CD4-positive, alpha-beta memory T cell (primary cell): ENCODE measurements around the gene GPR183. TPM values are rescaled to one million over a fixed set of nuclear protein-coding genes. Genes with fewer than 3 reads are reported as not detected.

ENCODE experiments used
- CTCF ChIA-PET: fragments of 350-600 bp; sonication (Branson Sonifier 250); formaldehyde crosslinking; loops from one replicate; lab custom pipeline; 2021; ENCODE audit warnings: inconsistent platforms; ENCODE audit not compliant: partially characterized antibody; lab: Charles Lee
- POLR2A ChIA-PET: fragments of 350-600 bp; sonication (Branson Sonifier 250); formaldehyde crosslinking; loops from one replicate; lab custom pipeline; 2021; ENCODE audit not compliant: partially characterized antibody; lab: Charles Lee
- DNase-seq, 5 donors: peaks; one replicate each; pipeline versions ENCODE4 v3.0.0 to v3.0.0-alpha.2; 2020 to 2022; ENCODE audit warnings: mixed read lengths in 1 of 5
- H3K27ac ChIP-seq: one replicate; pipeline ENCODE4 v1.7.0; 2013; ENCODE audit warnings: low read depth, low read length
- H3K27me3 ChIP-seq: 2 replicates; pipeline ENCODE4 v1.7.0; 2013; ENCODE audit warnings: mild to moderate bottlenecking, low read length, moderate library complexity; ENCODE audit not compliant: insufficient read depth
- H3K36me3 ChIP-seq: 2 replicates; pipeline ENCODE4 v1.7.0; 2013; ENCODE audit warnings: mild to moderate bottlenecking, low read length, moderate library complexity; ENCODE audit not compliant: insufficient read depth
- H3K4me1 ChIP-seq: 2 replicates; pipeline ENCODE4 v1.7.0; 2013; ENCODE audit warnings: mild to moderate bottlenecking, low read length, moderate library complexity; ENCODE audit not compliant: insufficient read depth
- H3K4me3 ChIP-seq, 2 donors: one replicate each; pipeline ENCODE4 v1.7.0; 2013; ENCODE audit warnings: low read length in 2 of 2, mild to moderate bottlenecking in 1 of 2
- H3K9me3 ChIP-seq, 2 donors: one replicate each; pipeline ENCODE4 v1.7.0; 2013; ENCODE audit warnings: low read length in 2 of 2, control low read depth in 1 of 2; ENCODE audit not compliant: control insufficient read depth in 1 of 2
- H3K27ac Mint-ChIP-seq, 7 donors: one replicate each; pipeline ENCODE4 v1.8.0; 2020 to 2021; ENCODE audit warnings: mixed read lengths in 7 of 7, mild to moderate bottlenecking in 6 of 7, inconsistent platforms in 3 of 7, moderate library complexity in 3 of 7
- H3K27me3 Mint-ChIP-seq, 2 donors: one replicate each; pipeline ENCODE4 v1.8.0; 2020 to 2021; ENCODE audit warnings: mixed read lengths in 2 of 2
- H3K36me3 Mint-ChIP-seq, 2 donors: one replicate each; pipeline ENCODE4 v1.8.0; 2020 to 2021; ENCODE audit warnings: mixed read lengths in 2 of 2, inconsistent platforms in 1 of 2, mild to moderate bottlenecking in 1 of 2
- H3K4me1 Mint-ChIP-seq, 4 donors: one replicate each; pipeline ENCODE4 v1.8.0; 2020 to 2021; ENCODE audit warnings: mixed read lengths in 4 of 4, mild to moderate bottlenecking in 1 of 4
- H3K4me3 Mint-ChIP-seq, 8 donors: one replicate each; pipeline ENCODE4 v1.8.0; 2020 to 2021; ENCODE audit warnings: mixed read lengths in 8 of 8, mild to moderate bottlenecking in 7 of 8, moderate library complexity in 6 of 8, inconsistent platforms in 3 of 8
- H3K9me3 Mint-ChIP-seq, 8 donors: one replicate each; pipeline ENCODE4 v1.8.0; 2020 to 2021; ENCODE audit warnings: mixed read lengths in 8 of 8, mild to moderate bottlenecking in 5 of 8, inconsistent platforms in 3 of 8, moderate library complexity in 1 of 8
- intact Hi-C: fragments of 100-400 bp; cut with micrococcal nuclease; formaldehyde crosslinking; loops from one replicate; pipeline ENCODE4 v1.15.1; 2023
- polyA plus RNA-seq, 2 donors: library from polyadenylated mRNA; unstranded; fragments of 300-500 nt; fragmentation: Illumina TruSeq; gene quantifications; one replicate each; pipeline ENCODE4 v1.2.3, GENCODE V29; 2021
- total RNA-seq, 2 experiments: library from RNA; stranded (reverse); gene quantifications; one replicate each; pipeline ENCODE4 v1.2.3, GENCODE V29; 2021

GPR183 gene
- 100 to 1,000 TPM; 203 to 204 TPM for total RNA-seq
- 100 to 1,000 TPM; 563 to 954 TPM for polyA plus RNA-seq

GRCh38 chr13:99307247-99307646 lies at the start of gene GPR183:
Gene GPR183, minus strand, starts transcription at chr13:99307399. Its CDS starts 11,254 bp downstream, at chr13:99296145.
- intact Hi-C loops: loop anchor here (1.0 to 5.0 kb wide), 7 partner anchors 16 to 105 kb away; partner anchors contain the start of gene UBAC2
- Histone ChIP-seq H3K4me3 (peak within 1 kb of the TSS; percentile 78 to 80), H3K36me3 (peaks cover 6% of the 10 kb centered on the region), H3K27ac (peak within 1 kb of the TSS; percentile 77), H3K27me3 (no peaks in the 10 kb centered on the region), H3K9me3 (no peaks in the 10 kb centered on the region), H3K4me1 (peaks cover 71% of the 10 kb centered on the region)
- peaks cover 47 to 53% of the 10 kb centered on the region in 2 donors for H3K36me3 Mint-ChIP-seq
- ChIA-PET POLR2A (interaction anchor here (0.6 to 19.6 kb wide), 23 partner anchors 8 to 128 kb away, joined by 3 to 929 read pairs (median 33); partner anchors contain the start of genes GPR18 and UBAC2), CTCF (interaction anchor here (0.9 to 14.1 kb wide), 10 partner anchors 10 to 128 kb away, joined by 3 to 217 read pairs (median 9); no protein-coding TSS in a partner anchor)
- peak within 1 kb of the TSS; percentile 88 to 99 (median 96) for H3K27ac Mint-ChIP-seq
- peak; percentile 69 to 85 (median 81) for DNase-seq
- peaks cover 44 to 82% (median 57%) of the 10 kb centered on the region in 4 donors for H3K4me1 Mint-ChIP-seq
- peak within 1 kb of the TSS; percentile 88 to 100 (median 99) for H3K4me3 Mint-ChIP-seq
- H3K9me3 Mint-ChIP-seq: no peaks in the 10 kb centered on the region
- no peaks in the 10 kb centered on the region for H3K27me3 Mint-ChIP-seq

- Mint-ChIP-seq H3K36me3 (peaks cover 37 to 50% of the 10 kb centered on the region in 2 donors), H3K4me3 (peak overlapping the region; percentile 30 to 82 (median 73)), H3K9me3 (peaks cover 0 to 6% (median 0%) of the 10 kb centered on the region in 8 donors), H3K4me1 (peaks cover 90 to 100% (median 96%) of the 10 kb centered on the region in 4 donors), H3K27me3 (no peaks in the 10 kb centered on the region), H3K27ac (peak overlapping the region; percentile 96 to 100 (median 99))
- intact Hi-C loops: loop anchor here (1.0 to 2.0 kb wide), 7 partner anchors 9 to 81 kb away; no protein-coding TSS in a partner anchor
- ChIA-PET POLR2A (interaction anchor here (0.8 to 21.5 kb wide), 22 partner anchors 10 to 270 kb away, joined by 3 to 929 read pairs (median 8); partner anchors contain the start of genes GPR18, GPR183 and UBAC2), CTCF (interaction anchor here (0.6 to 7.0 kb wide), 11 partner anchors 10 to 87 kb away, joined by 3 to 66 read pairs (median 8); partner anchors contain the start of gene GPR183)
- Histone ChIP-seq H3K27me3 (no peaks in the 10 kb centered on the region), H3K4me3 (peak overlapping the region; percentile 13 to 37), H3K36me3 (no peaks in the 10 kb centered on the region), H3K4me1 (peaks cover 98% of the 10 kb centered on the region), H3K27ac (peak overlapping the region; percentile 94), H3K9me3 (no peaks in the 10 kb centered on the region)
- peak; percentile 88 to 95 (median 92) for DNase-seq
Measured at GRCh38 chr13:99356262-99357091, 49.3 kb upstream of the GPR183 start.

- no peaks in the 10 kb centered on the region for H3K27me3 Mint-ChIP-seq
- H3K27ac ChIP-seq: peak overlapping the region; percentile 94
- CTCF ChIA-PET: interaction anchor here (0.6 to 7.0 kb wide), 12 partner anchors 10 to 86 kb away, joined by 3 to 66 read pairs (median 8); partner anchors contain the start of gene GPR183
- H3K36me3 Mint-ChIP-seq: peaks cover 37 to 50% of the 10 kb centered on the region in 2 donors
- POLR2A ChIA-PET: interaction anchor here (0.8 to 21.5 kb wide), 22 partner anchors 9 to 269 kb away, joined by 3 to 929 read pairs (median 8); partner anchors contain the start of genes GPR18, GPR183 and UBAC2
- peaks cover 90 to 100% (median 96%) of the 10 kb centered on the region in 4 donors for H3K4me1 Mint-ChIP-seq
- intact Hi-C loops: loop anchor here (1.0 to 2.0 kb wide), 5 partner anchors 15 to 81 kb away; no protein-coding TSS in a partner anchor
- no peaks in the 10 kb centered on the region for H3K9me3 ChIP-seq
- DNase-seq: no peak
- H3K4me3 ChIP-seq: peak overlapping the region in 1 of 2 donors; percentile 14
- H3K27me3 ChIP-seq: no peaks in the 10 kb centered on the region
- H3K4me1 ChIP-seq: peaks cover 100% of the 10 kb centered on the region
- H3K4me3 Mint-ChIP-seq: peak overlapping the region; percentile 30 to 82 (median 73)
- peak overlapping the region; percentile 96 to 100 (median 99) for H3K27ac Mint-ChIP-seq
- no peaks in the 10 kb centered on the region for H3K36me3 ChIP-seq
- H3K9me3 Mint-ChIP-seq: peaks cover 0 to 6% (median 0%) of the 10 kb centered on the region in 8 donors
Measured at GRCh38 chr13:99356012-99356261, 48.7 kb upstream of the GPR183 start.

- Histone ChIP-seq H3K9me3 (no peaks in the 10 kb centered on the region), H3K27ac (peak overlapping the region; percentile 94), H3K4me1 (peaks cover 100% of the 10 kb centered on the region), H3K36me3 (no peaks in the 10 kb centered on the region), H3K27me3 (no peaks in the 10 kb centered on the region), H3K4me3 (peak overlapping the region; percentile 4 to 14)
- H3K27ac Mint-ChIP-seq: peak overlapping the region; percentile 96 to 100 (median 99)
- H3K9me3 Mint-ChIP-seq: peaks cover 0 to 5% (median 0%) of the 10 kb centered on the region in 8 donors
- intact Hi-C loops: loop anchor here (1.0 to 2.0 kb wide), 5 partner anchors 15 to 82 kb away; no protein-coding TSS in a partner anchor
- peak in 2 of 5 donors; percentile 20 to 62 for DNase-seq
- peaks cover 90 to 100% (median 96%) of the 10 kb centered on the region in 4 donors for H3K4me1 Mint-ChIP-seq
- CTCF ChIA-PET: interaction anchor here (0.6 to 7.0 kb wide), 15 partner anchors 9 to 86 kb away, joined by 3 to 66 read pairs (median 9); partner anchors contain the start of gene GPR183
- no peaks in the 10 kb centered on the region for H3K27me3 Mint-ChIP-seq
- H3K36me3 Mint-ChIP-seq: peaks cover 32 to 51% of the 10 kb centered on the region in 2 donors
- POLR2A ChIA-PET: interaction anchor here (0.8 to 21.5 kb wide), 20 partner anchors 11 to 269 kb away, joined by 3 to 929 read pairs (median 10); partner anchors contain the start of genes GPR18, GPR183 and UBAC2
- peak overlapping the region; percentile 30 to 89 (median 80) for H3K4me3 Mint-ChIP-seq
Measured at GRCh38 chr13:99355267-99356011, 48.2 kb upstream of the GPR183 start.

- Mint-ChIP-seq H3K36me3 (peaks cover 25 to 52% of the 10 kb centered on the region in 2 donors), H3K4me3 (peak overlapping the region; percentile 18 to 89 (median 79)), H3K4me1 (peaks cover 87 to 100% (median 94%) of the 10 kb centered on the region in 4 donors), H3K9me3 (peaks cover 0 to 5% (median 0%) of the 10 kb centered on the region in 8 donors), H3K27me3 (no peaks in the 10 kb centered on the region), H3K27ac (peak overlapping the region; percentile 96 to 100 (median 99))
- H3K27ac ChIP-seq: peak overlapping the region; percentile 94
- peak in 1 of 5 donors; percentile 29 for DNase-seq
- ChIA-PET POLR2A (interaction anchor here (0.6 to 21.5 kb wide), 11 partner anchors 8 to 84 kb away, joined by 3 to 929 read pairs (median 134); partner anchors contain the start of gene GPR183), CTCF (interaction anchor here (1.0 to 7.0 kb wide), 15 partner anchors 12 to 85 kb away, joined by 3 to 66 read pairs (median 19); partner anchors contain the start of gene GPR183)
- no peaks in the 10 kb centered on the region for H3K36me3 ChIP-seq
- no peaks in the 10 kb centered on the region for H3K9me3 ChIP-seq
- peaks cover 95% of the 10 kb centered on the region for H3K4me1 ChIP-seq
- intact Hi-C loops: no loop called here
- H3K4me3 ChIP-seq: no peak overlapping the region
- no peaks in the 10 kb centered on the region for H3K27me3 ChIP-seq
Measured at GRCh38 chr13:99354371-99354951, 47.3 kb upstream of the GPR183 start.
